A673 (cell line): Measurements from ENCODE around the gene UQCC3.

Experiments used
- EZH2 ChIP-seq: fragments of 200-600 bp; sonication (generic); IDR thresholded peaks from 2 replicates; pipeline ENCODE4 v1.6.1; 2017; ENCODE audit warnings: borderline replicate concordance, low read depth, mild to moderate bottlenecking, mixed read lengths, antibody characterized with exemption, low read length; ENCODE audit not compliant: poor library complexity, severe bottlenecking
- TF ChIP-seq, protein P1 (sequence below): fragments of 300-800, 200-600 bp; sonication (generic); conservative IDR thresholded peaks from 2 replicates; pipeline ENCODE4 v1.5.1; 2017; ENCODE audit warnings: low read depth, mild to moderate bottlenecking, antibody characterized with exemption, low read length, moderate library complexity, mixed read lengths

DNA sequence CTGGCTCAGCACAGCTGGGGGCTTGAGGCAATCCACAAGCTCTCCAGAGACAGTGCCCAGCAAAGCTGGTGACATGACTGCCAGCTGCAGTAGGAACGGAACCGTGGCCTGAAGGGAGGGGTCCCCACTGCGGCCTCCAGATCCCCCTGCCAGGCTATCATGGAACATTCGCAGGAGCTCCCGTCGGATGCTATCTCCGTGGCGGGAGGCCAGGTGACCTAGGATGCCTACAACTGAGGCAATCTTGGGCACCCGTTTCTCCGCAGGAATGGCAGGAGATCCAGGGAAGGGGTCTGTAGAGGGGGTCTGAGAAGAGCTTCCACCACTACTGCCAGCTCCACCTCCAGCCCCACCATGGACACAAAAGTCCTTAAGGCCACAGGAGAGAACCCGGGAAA lies 22.5 kb upstream of the UQCC3 start:
- TF ChIP-seq, protein P1, sequence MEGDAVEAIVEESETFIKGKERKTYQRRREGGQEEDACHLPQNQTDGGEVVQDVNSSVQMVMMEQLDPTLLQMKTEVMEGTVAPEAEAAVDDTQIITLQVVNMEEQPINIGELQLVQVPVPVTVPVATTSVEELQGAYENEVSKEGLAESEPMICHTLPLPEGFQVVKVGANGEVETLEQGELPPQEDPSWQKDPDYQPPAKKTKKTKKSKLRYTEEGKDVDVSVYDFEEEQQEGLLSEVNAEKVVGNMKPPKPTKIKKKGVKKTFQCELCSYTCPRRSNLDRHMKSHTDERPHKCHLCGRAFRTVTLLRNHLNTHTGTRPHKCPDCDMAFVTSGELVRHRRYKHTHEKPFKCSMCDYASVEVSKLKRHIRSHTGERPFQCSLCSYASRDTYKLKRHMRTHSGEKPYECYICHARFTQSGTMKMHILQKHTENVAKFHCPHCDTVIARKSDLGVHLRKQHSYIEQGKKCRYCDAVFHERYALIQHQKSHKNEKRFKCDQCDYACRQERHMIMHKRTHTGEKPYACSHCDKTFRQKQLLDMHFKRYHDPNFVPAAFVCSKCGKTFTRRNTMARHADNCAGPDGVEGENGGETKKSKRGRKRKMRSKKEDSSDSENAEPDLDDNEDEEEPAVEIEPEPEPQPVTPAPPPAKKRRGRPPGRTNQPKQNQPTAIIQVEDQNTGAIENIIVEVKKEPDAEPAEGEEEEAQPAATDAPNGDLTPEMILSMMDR = no peak
- TF ChIP-seq EZH2 = no peak
